HEK293 (cell line): ENCODE data around the gene FXYD1.

Experiments
- CTCF ChIA-PET: fragments of 350-600 bp; formaldehyde crosslinking; extraction: SDS; loops from one replicate; lab custom pipeline; 2021; ENCODE audit warnings: antibody characterized with exemption; lab: Yijun Ruan, JAX
- POLR2A ChIA-PET: fragments of 300-600 bp; formaldehyde crosslinking; extraction: SDS; loops from one replicate; lab custom pipeline; 2020; ENCODE audit warnings: antibody characterized with exemption, inconsistent platforms; lab: Yijun Ruan, JAX
- H3K27ac ChIP-seq: fragments of 200-500 bp; sonication (Bioruptor generic); 2 replicates; pipeline ENCODE4 v1.5.1; 2014; ENCODE audit warnings: low read depth, low read length, control low read depth, inconsistent platforms; ENCODE audit errors: extremely low read depth
- H3K36me3 ChIP-seq, 2 experiments: fragments of 200-500 bp in 1 of 2; sonication (Bioruptor generic) in 1 of 2; 1 replicate in 1 of 2; 2 replicates in 1 of 2; pipeline ENCODE4 v1.5.1; 2014 to 2017; ENCODE audit warnings: inconsistent platforms in 2 of 2, low read length in 2 of 2; ENCODE audit not compliant: control insufficient read depth in 2 of 2, insufficient read depth in 1 of 2
- H3K4me1 ChIP-seq: fragments of 200-500 bp; sonication (Bioruptor generic); 2 replicates; pipeline ENCODE4 v1.5.1; 2014; ENCODE audit warnings: mild to moderate bottlenecking, low read length, inconsistent platforms; ENCODE audit not compliant: control insufficient read depth, insufficient read depth
- H3K4me3 ChIP-seq: 2 replicates; pipeline ENCODE4 v1.5.1; 2011; ENCODE audit warnings: low read depth, mild to moderate bottlenecking, control low read depth, low read length, moderate library complexity
- H3K9me3 ChIP-seq: fragments of 200-500 bp; sonication (Bioruptor generic); 2 replicates; pipeline ENCODE4 v1.5.1; 2014; ENCODE audit warnings: low read depth, low read length, inconsistent platforms; ENCODE audit not compliant: control insufficient read depth, insufficient read depth
- KLF17 ChIP-seq: fragments of 450-650 bp; formaldehyde crosslinking; IDR thresholded peaks from 2 replicates; pipeline ENCODE4 v1.5.1; 2016; ENCODE audit warnings: missing biosample characterization, missing genetic modification characterization
- OSR2 ChIP-seq: fragments of 450-650 bp; formaldehyde crosslinking; IDR thresholded peaks from 2 replicates; pipeline ENCODE4 v1.5.1; 2016; ENCODE audit warnings: missing biosample characterization, missing genetic modification characterization
- PRDM10 ChIP-seq: fragments of 450-650 bp; formaldehyde crosslinking; IDR thresholded peaks from 2 replicates; pipeline ENCODE4 v1.5.1; 2016; ENCODE audit warnings: missing biosample characterization, missing genetic modification characterization
- REPIN1 ChIP-seq: fragments of 450-650 bp; formaldehyde crosslinking; IDR thresholded peaks from 2 replicates; pipeline ENCODE4 v1.5.1; 2017; ENCODE audit warnings: missing biosample characterization, missing genetic modification characterization, low read depth
- TSHZ1 ChIP-seq: fragments of 450-650 bp; formaldehyde crosslinking; IDR thresholded peaks from 2 replicates; pipeline ENCODE4 v1.5.1; 2016; ENCODE audit warnings: missing biosample characterization, missing genetic modification characterization, borderline replicate concordance
- ZBTB17 ChIP-seq: fragments of 450-650 bp; formaldehyde crosslinking; IDR thresholded peaks from 2 replicates; pipeline ENCODE4 v1.5.1; 2016; ENCODE audit warnings: missing biosample characterization, missing genetic modification characterization
- ZBTB26 ChIP-seq: fragments of 450-650 bp; formaldehyde crosslinking; optimal IDR thresholded peaks from 2 replicates; pipeline ENCODE3; 2016; ENCODE audit warnings: missing biosample characterization, mild to moderate bottlenecking, missing genetic modification characterization
- ZNF132 ChIP-seq: fragments of 450-650 bp; formaldehyde crosslinking; IDR thresholded peaks from 2 replicates; pipeline ENCODE4 v1.5.1; 2017; ENCODE audit warnings: missing biosample characterization, missing genetic modification characterization, borderline replicate concordance
- ZNF140 ChIP-seq: fragments of 450-650 bp; formaldehyde crosslinking; IDR thresholded peaks from 2 replicates; pipeline ENCODE4 v1.5.1; 2016; ENCODE audit warnings: missing biosample characterization, missing genetic modification characterization
- ZNF148 ChIP-seq: fragments of 450-650 bp; formaldehyde crosslinking; IDR thresholded peaks from 2 replicates; pipeline ENCODE4 v1.5.0; 2017; ENCODE audit warnings: missing biosample characterization, missing genetic modification characterization, borderline replicate concordance
- ZNF202 ChIP-seq: fragments of 450-650 bp; formaldehyde crosslinking; IDR thresholded peaks from 2 replicates; pipeline ENCODE4 v1.5.1; 2016; ENCODE audit warnings: missing biosample characterization, missing genetic modification characterization, borderline replicate concordance
- ZNF433 ChIP-seq: fragments of 450-650 bp; formaldehyde crosslinking; IDR thresholded peaks from 2 replicates; pipeline ENCODE4 v1.5.1; 2016; ENCODE audit warnings: missing biosample characterization, missing genetic modification characterization, low read depth
- ZNF473 ChIP-seq: fragments of 450-650 bp; formaldehyde crosslinking; IDR thresholded peaks from 2 replicates; pipeline ENCODE4 v1.5.1; 2017; ENCODE audit warnings: missing biosample characterization, missing genetic modification characterization
- ZNF791 ChIP-seq: fragments of 450-650 bp; formaldehyde crosslinking; IDR thresholded peaks from 2 replicates; pipeline ENCODE4 v1.5.1; 2016; ENCODE audit warnings: missing biosample characterization, missing genetic modification characterization

Gene FXYD1

GRCh38 chr19:35119578-35120155, 19.0 kb upstream of the FXYD1 start:
- Histone ChIP-seq H3K4me1 (peaks cover 10% of the 10 kb centered on the region), H3K27ac (no peak overlapping the region), H3K36me3 (no peaks in the 10 kb centered on the region), H3K4me3 (no peak overlapping the region), H3K9me3 (no peaks in the 10 kb centered on the region)
- CTCF ChIA-PET: interaction anchor here (0.6 to 6.9 kb wide), 6 partner anchors 16 to 271 kb away, joined by 3 to 101 read pairs (median 4); partner anchors contain the start of gene LGI4
- POLR2A ChIA-PET: no interaction called here
- TF ChIP-seq REPIN1 (tag by site-specific recombination) (no peak), ZNF791 (no peak), ZNF148 (tag by site-specific recombination) (no peak), ZNF473 (tag by site-specific recombination) (no peak), ZBTB26 (tag by site-specific recombination) (no peak), KLF17 (tag by site-specific recombination) (no peak)

GRCh38 chr19:35120492-35120891, 18.1 kb upstream of the FXYD1 start:
- Histone ChIP-seq H3K27ac (no peak overlapping the region), H3K36me3 (no peaks in the 10 kb centered on the region), H3K4me3 (no peak overlapping the region), H3K4me1 (peaks cover 12% of the 10 kb centered on the region), H3K9me3 (no peaks in the 10 kb centered on the region)
- TF ChIP-seq ZNF140 (tag by site-specific recombination) (no peak), OSR2 (tag by site-specific recombination) (peak; percentile 62), ZNF202 (tag by site-specific recombination) (no peak), KLF17 (tag by site-specific recombination) (peak; percentile 29; the same call in 1 of the 2 replicates), ZNF433 (tag by site-specific recombination) (no peak), TSHZ1 (tag by site-specific recombination) (peak; percentile 49; the same call in 1 of the 2 replicates), ZBTB17 (tag by site-specific recombination) (peak; percentile 92), PRDM10 (tag by site-specific recombination) (peak; percentile 93), ZNF132 (no peak)
- ChIA-PET CTCF (interaction anchor here (0.6 to 6.9 kb wide), 5 partner anchors 15 to 270 kb away, joined by 3 to 101 read pairs (median 3); partner anchors contain the start of gene LGI4), POLR2A (no interaction called here)
